Measurements from ENCODE around the gene GCC2. TPM values are rescaled to one million over a fixed set of nuclear protein-coding genes. Genes with fewer than 3 reads are reported as not detected.
"Not testable (repeated sequence)": the region's sequence is repeated elsewhere in the genome, so short reads cannot be mapped to it uniquely, and the experiment has no call there.

GCC2 gene
- total and polyA plus RNA-seq, 7 experiments from 2014 or later = 45.3 to 229 (median 111) TPM

- Mint-ChIP-seq H3K4me3 (no peak overlapping the region), H3K27ac (peak overlapping the region in 2 of 9 donors; percentile 8 to 51), H3K27me3 (no peaks in the 10 kb centered on the region), H3K36me3 (peaks cover 0 to 44% (median 22%) of the 10 kb centered on the region in 5 donors), H3K9me3 (no peaks in the 10 kb centered on the region), H3K4me1 (peaks cover 0 to 5% (median 0%) of the 10 kb centered on the region in 7 donors)
- Histone ChIP-seq H3K4me1 (ENCODE audit: control insufficient read depth in 2 of 2, insufficient read depth in 2 of 2, low read length in 2 of 2) (no peaks in the 10 kb centered on the region), H3K9me3 (ENCODE audit: control insufficient read depth in 2 of 3, low read length in 3 of 3) (no peaks in the 10 kb centered on the region), H3K36me3 (ENCODE audit: control insufficient read depth in 2 of 3, insufficient read depth in 3 of 3, low read length in 3 of 3) (peaks cover 26 to 47% (median 28%) of the 10 kb centered on the region in 3 experiments), H3K4me3 (ENCODE audit: low read length) (no peak overlapping the region), H3K27me3 (ENCODE audit: control insufficient read depth in 2 of 2, insufficient read depth in 2 of 2, low read length in 2 of 2) (no peaks in the 10 kb centered on the region), H3K27ac (ENCODE audit: low read depth, low read length) (no peak overlapping the region)
- intact Hi-C loops (cut with micrococcal nuclease) = no loop called here
- POLR2A ChIA-PET = interaction anchor here (0.9 kb wide), 1 partner anchor 42 kb away, joined by 3 read pairs; no protein-coding TSS in a partner anchor
- DNase-seq = no peak
- CTCF ChIA-PET = no interaction called here
- no peak for ATAC-seq
These were observed 43.4 kb downstream of the GCC2 start for GRCh38 chr2:108492364-108492763.

- H3K9me3 Mint-ChIP-seq; CTCF ChIA-PET; H3K27ac Mint-ChIP-seq; H3K27me3 ChIP-seq (ENCODE audit: control insufficient read depth in 2 of 2, insufficient read depth in 2 of 2, low read length in 2 of 2); intact Hi-C loops (cut with micrococcal nuclease); H3K4me3 ChIP-seq (ENCODE audit: low read length); DNase-seq; H3K27ac ChIP-seq (ENCODE audit: low read depth, low read length); H3K4me3 Mint-ChIP-seq; H3K4me1 ChIP-seq (ENCODE audit: control insufficient read depth in 2 of 2, insufficient read depth in 2 of 2, low read length in 2 of 2); H3K27me3 Mint-ChIP-seq; H3K9me3 ChIP-seq (ENCODE audit: control insufficient read depth in 2 of 3, low read length in 3 of 3); ATAC-seq; H3K4me1 Mint-ChIP-seq; POLR2A ChIA-PET: not testable (repeated sequence)
- peaks cover 4 to 48% (median 22%) of the 10 kb centered on the region in 5 donors for H3K36me3 Mint-ChIP-seq
- peaks cover 17 to 29% (median 20%) of the 10 kb centered on the region in 3 experiments for H3K36me3 ChIP-seq (ENCODE audit: control insufficient read depth in 2 of 3, insufficient read depth in 3 of 3, low read length in 3 of 3)
These were observed 47.2 kb downstream of the GCC2 start for GRCh38 chr2:108496167-108496566.

- H3K27ac Mint-ChIP-seq; intact Hi-C loops (cut with micrococcal nuclease); H3K4me1 ChIP-seq (ENCODE audit: control insufficient read depth in 2 of 2, insufficient read depth in 2 of 2, low read length in 2 of 2); H3K27me3 ChIP-seq (ENCODE audit: control insufficient read depth in 2 of 2, insufficient read depth in 2 of 2, low read length in 2 of 2); DNase-seq; CTCF ChIA-PET; H3K4me1 Mint-ChIP-seq; H3K4me3 ChIP-seq (ENCODE audit: low read length); H3K27me3 Mint-ChIP-seq; H3K36me3 ChIP-seq (ENCODE audit: control insufficient read depth in 2 of 3, insufficient read depth in 3 of 3, low read length in 3 of 3); H3K9me3 ChIP-seq (ENCODE audit: control insufficient read depth in 2 of 3, low read length in 3 of 3); POLR2A ChIA-PET; H3K9me3 Mint-ChIP-seq; H3K4me3 Mint-ChIP-seq; H3K27ac ChIP-seq (ENCODE audit: low read depth, low read length); ATAC-seq: not testable (repeated sequence)
- peaks cover 6 to 39% (median 32%) of the 10 kb centered on the region in 5 donors for H3K36me3 Mint-ChIP-seq
These were observed 58.6 kb downstream of the GCC2 start for GRCh38 chr2:108507620-108508019.

- H3K4me3 ChIP-seq (ENCODE audit: low read length); ATAC-seq; H3K27ac ChIP-seq (ENCODE audit: low read depth, low read length); H3K27ac Mint-ChIP-seq; intact Hi-C loops (cut with micrococcal nuclease); H3K9me3 Mint-ChIP-seq; POLR2A ChIA-PET; DNase-seq; H3K4me3 Mint-ChIP-seq; H3K27me3 Mint-ChIP-seq; H3K36me3 ChIP-seq (ENCODE audit: control insufficient read depth in 2 of 3, insufficient read depth in 3 of 3, low read length in 3 of 3); H3K9me3 ChIP-seq (ENCODE audit: control insufficient read depth in 2 of 3, low read length in 3 of 3); H3K4me1 ChIP-seq (ENCODE audit: control insufficient read depth in 2 of 2, insufficient read depth in 2 of 2, low read length in 2 of 2); H3K27me3 ChIP-seq (ENCODE audit: control insufficient read depth in 2 of 2, insufficient read depth in 2 of 2, low read length in 2 of 2); H3K4me1 Mint-ChIP-seq: not testable (repeated sequence)
- peaks cover 0 to 11% (median 10%) of the 10 kb centered on the region in 5 donors for H3K36me3 Mint-ChIP-seq
- CTCF ChIA-PET = interaction anchor here (0.6 kb wide), 1 partner anchor 45 kb away, joined by 3 read pairs; no protein-coding TSS in a partner anchor
These were observed 63.4 kb downstream of the GCC2 start for GRCh38 chr2:108512431-108512830.

GRCh38 chr2:108514478-108514877 is 65.5 kb downstream of the GCC2 start:
- H3K36me3 ChIP-seq (ENCODE audit: control insufficient read depth in 2 of 3, insufficient read depth in 3 of 3, low read length in 3 of 3); DNase-seq; H3K4me3 ChIP-seq (ENCODE audit: low read length); H3K4me3 Mint-ChIP-seq; H3K27ac Mint-ChIP-seq; H3K27me3 Mint-ChIP-seq; intact Hi-C loops (cut with micrococcal nuclease); H3K9me3 ChIP-seq (ENCODE audit: control insufficient read depth in 2 of 3, low read length in 3 of 3); CTCF ChIA-PET; ATAC-seq; H3K27ac ChIP-seq (ENCODE audit: low read depth, low read length); H3K4me1 Mint-ChIP-seq; H3K27me3 ChIP-seq (ENCODE audit: control insufficient read depth in 2 of 2, insufficient read depth in 2 of 2, low read length in 2 of 2); H3K4me1 ChIP-seq (ENCODE audit: control insufficient read depth in 2 of 2, insufficient read depth in 2 of 2, low read length in 2 of 2); POLR2A ChIA-PET: not testable (repeated sequence)
- H3K9me3 Mint-ChIP-seq = peaks cover 3 to 21% (median 13%) of the 10 kb centered on the region in 11 donors
- peaks cover 0 to 21% (median 13%) of the 10 kb centered on the region in 5 donors for H3K36me3 Mint-ChIP-seq

- H3K36me3 ChIP-seq (ENCODE audit: control insufficient read depth in 2 of 3, insufficient read depth in 3 of 3, low read length in 3 of 3); H3K27me3 Mint-ChIP-seq; intact Hi-C loops (cut with micrococcal nuclease); H3K4me3 Mint-ChIP-seq; H3K4me3 ChIP-seq (ENCODE audit: low read length); H3K27ac ChIP-seq (ENCODE audit: low read depth, low read length); H3K9me3 ChIP-seq (ENCODE audit: control insufficient read depth in 2 of 3, low read length in 3 of 3); POLR2A ChIA-PET; DNase-seq; H3K36me3 Mint-ChIP-seq; ATAC-seq; H3K4me1 Mint-ChIP-seq; H3K27me3 ChIP-seq (ENCODE audit: control insufficient read depth in 2 of 2, insufficient read depth in 2 of 2, low read length in 2 of 2); H3K4me1 ChIP-seq (ENCODE audit: control insufficient read depth in 2 of 2, insufficient read depth in 2 of 2, low read length in 2 of 2); CTCF ChIA-PET; H3K9me3 Mint-ChIP-seq: not testable (repeated sequence)
- peak overlapping the region in 1 of 9 donors; percentile 53 for H3K27ac Mint-ChIP-seq
These were observed 75.7 kb downstream of the GCC2 start for GRCh38 chr2:108524688-108525087.

GRCh38 chr2:108525258-108525657 is 76.3 kb downstream of the GCC2 start:
- H3K4me1 ChIP-seq (ENCODE audit: control insufficient read depth in 2 of 2, insufficient read depth in 2 of 2, low read length in 2 of 2); H3K9me3 Mint-ChIP-seq; H3K4me1 Mint-ChIP-seq; H3K27me3 ChIP-seq (ENCODE audit: control insufficient read depth in 2 of 2, insufficient read depth in 2 of 2, low read length in 2 of 2); H3K36me3 Mint-ChIP-seq; H3K27me3 Mint-ChIP-seq; ATAC-seq; POLR2A ChIA-PET; H3K4me3 Mint-ChIP-seq; H3K36me3 ChIP-seq (ENCODE audit: control insufficient read depth in 2 of 3, insufficient read depth in 3 of 3, low read length in 3 of 3); CTCF ChIA-PET; intact Hi-C loops (cut with micrococcal nuclease); H3K27ac Mint-ChIP-seq; H3K27ac ChIP-seq (ENCODE audit: low read depth, low read length); H3K9me3 ChIP-seq (ENCODE audit: control insufficient read depth in 2 of 3, low read length in 3 of 3); H3K4me3 ChIP-seq (ENCODE audit: low read length); DNase-seq: not testable (repeated sequence)

All from naive thymus-derived CD4-positive, alpha-beta T cell (primary cell).